Stimulated activated effector memory CD8-positive, alpha-beta T cell treated with anti-CD3 and anti-CD28 coated beads, Interleukin-12 subunit alpha, Interleukin-12 subunit beta, amount 100 ng/mL, for 72 hours (primary cell): Measurements from ENCODE around the gene VPS33B.

Source experiments
- ATAC-seq: fragments of 150-1000 bp; cut with Tn5 transposase; 2 replicates; pipeline ENCODE4 v1.10.0; 2021
- DNase-seq, 2 donors: peaks; one replicate each; pipeline ENCODE4 v3.0.0; 2021 to 2022; ENCODE audit warnings: low spot score in 2 of 2
- H3K27ac Mint-ChIP-seq: one replicate; pipeline ENCODE4 v1.8.0; 2022; ENCODE audit warnings: mild to moderate bottlenecking, mixed read lengths
- H3K36me3 Mint-ChIP-seq: one replicate; pipeline ENCODE4 v1.8.0; 2022; ENCODE audit warnings: mild to moderate bottlenecking, mixed read lengths
- H3K4me1 Mint-ChIP-seq: one replicate; pipeline ENCODE4 v1.8.0; 2022; ENCODE audit warnings: mixed read lengths
- H3K4me3 Mint-ChIP-seq: one replicate; pipeline ENCODE4 v1.8.0; 2022; ENCODE audit warnings: mild to moderate bottlenecking, mixed read lengths
- H3K9me3 Mint-ChIP-seq: one replicate; pipeline ENCODE4 v1.8.0; 2022; ENCODE audit warnings: mixed read lengths

Gene VPS33B

GRCh38 chr15:90998737-90999136 lies 23.7 kb downstream of the VPS33B start:
- Mint-ChIP-seq H3K27ac (no peak overlapping the region), H3K36me3 (peaks cover 78% of the 10 kb centered on the region), H3K4me3 (no peak overlapping the region)

GRCh38 chr15:90994417-90995311 lies 27.7 kb downstream of the VPS33B start, which contains the start of gene PRC1:
Gene PRC1 (minus strand): TSS chr15:90994535. CDS start chr15:90994417, 118 bp downstream.
- Mint-ChIP-seq H3K4me1 (peaks cover 23% of the 10 kb centered on the region), H3K9me3 (no peaks in the 10 kb centered on the region), H3K36me3 (peaks cover 58% of the 10 kb centered on the region), H3K27ac (peak within 1 kb of the TSS; percentile 99), H3K4me3 (peak within 1 kb of the TSS; percentile 98)
- ATAC-seq (peak; percentile 98), DNase-seq (peak; percentile 97 to 99)

More at GRCh38 chr15:90998737-90999136, 23.7 kb downstream of the VPS33B start:
- DNase-seq, result no peak
- H3K4me1 Mint-ChIP-seq, result peaks cover 5% of the 10 kb centered on the region
- no peak for ATAC-seq
- H3K9me3 Mint-ChIP-seq, result no peaks in the 10 kb centered on the region

DNA sequence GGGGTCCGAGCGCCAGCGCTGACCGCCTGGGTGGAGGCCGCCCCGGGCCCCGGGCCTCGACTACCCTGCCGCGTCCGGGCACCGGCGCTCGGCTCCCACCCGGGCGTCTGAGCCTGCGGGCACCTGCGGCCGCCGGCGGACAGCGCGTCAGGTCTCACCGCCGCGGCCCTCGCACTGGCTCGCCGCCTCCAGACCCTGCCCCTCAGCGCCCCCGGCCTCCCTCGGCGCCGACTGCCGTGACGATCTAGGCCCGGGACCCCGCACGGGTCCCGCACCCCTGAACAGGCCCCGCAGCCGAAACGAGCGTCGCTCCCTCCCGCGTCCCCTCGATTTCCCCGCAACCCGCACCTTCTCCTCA lies 28.4 kb downstream of the VPS33B start:
- DNase-seq, result no peak
- Mint-ChIP-seq H3K36me3 (peaks cover 52% of the 10 kb centered on the region), H3K9me3 (no peaks in the 10 kb centered on the region), H3K27ac (peak overlapping the region; percentile 99), H3K4me3 (peak overlapping the region; percentile 98), H3K4me1 (peaks cover 23% of the 10 kb centered on the region)
- peak; percentile 45 for ATAC-seq

GRCh38 chr15:90991587-90992285 lies 30.7 kb downstream of the VPS33B start:
- Mint-ChIP-seq H3K4me1 (peaks cover 32% of the 10 kb centered on the region), H3K36me3 (peaks cover 31% of the 10 kb centered on the region), H3K4me3 (peak overlapping the region; percentile 98), H3K27ac (no peak overlapping the region), H3K9me3 (no peaks in the 10 kb centered on the region)
- DNase-seq, result no peak
- ATAC-seq, result no peak

DNA sequence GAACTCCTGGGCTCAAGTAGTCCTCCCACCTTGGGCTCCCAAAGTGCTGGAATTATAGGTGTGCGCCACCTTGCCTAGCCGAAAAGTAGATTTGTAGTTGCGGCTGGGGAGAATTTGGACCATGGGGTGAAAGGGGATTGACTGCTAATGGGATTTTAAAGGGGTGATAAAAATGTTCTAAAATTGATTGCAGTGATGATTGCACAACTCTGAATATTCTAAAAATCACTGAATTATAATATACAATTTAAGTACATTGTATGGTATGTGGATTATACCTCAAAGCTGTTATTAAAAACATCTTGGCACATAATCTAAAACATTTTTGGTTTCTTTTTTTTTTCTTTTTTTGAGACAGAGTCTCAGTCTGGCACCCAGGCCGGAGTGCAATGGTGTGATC lies 31.9 kb downstream of the VPS33B start:
- DNase-seq, result no peak
- H3K36me3 Mint-ChIP-seq, result peaks cover 31% of the 10 kb centered on the region
- no peak overlapping the region for H3K4me3 Mint-ChIP-seq
- ATAC-seq, result no peak
- no peaks in the 10 kb centered on the region for H3K9me3 Mint-ChIP-seq
- peaks cover 32% of the 10 kb centered on the region for H3K4me1 Mint-ChIP-seq
- H3K27ac Mint-ChIP-seq, result no peak overlapping the region

- Mint-ChIP-seq H3K36me3 (peaks cover 30% of the 10 kb centered on the region), H3K27ac (no peak overlapping the region), H3K4me1 (peaks cover 28% of the 10 kb centered on the region), H3K4me3 (peak overlapping the region; percentile 17), H3K9me3 (no peaks in the 10 kb centered on the region)
- DNase-seq (no peak), ATAC-seq (no peak)
These were observed 33.2 kb downstream of the VPS33B start for GRCh38 chr15:90989040-90989768.

GRCh38 chr15:90988296-90988695 lies 34.1 kb downstream of the VPS33B start:
- peak overlapping the region; percentile 42 for H3K27ac Mint-ChIP-seq
- H3K36me3 Mint-ChIP-seq, result peaks cover 31% of the 10 kb centered on the region
- ATAC-seq, result no peak
- no peaks in the 10 kb centered on the region for H3K9me3 Mint-ChIP-seq
- peak overlapping the region; percentile 17 for H3K4me3 Mint-ChIP-seq
- peaks cover 27% of the 10 kb centered on the region for H3K4me1 Mint-ChIP-seq
- DNase-seq, result no peak

DNA sequence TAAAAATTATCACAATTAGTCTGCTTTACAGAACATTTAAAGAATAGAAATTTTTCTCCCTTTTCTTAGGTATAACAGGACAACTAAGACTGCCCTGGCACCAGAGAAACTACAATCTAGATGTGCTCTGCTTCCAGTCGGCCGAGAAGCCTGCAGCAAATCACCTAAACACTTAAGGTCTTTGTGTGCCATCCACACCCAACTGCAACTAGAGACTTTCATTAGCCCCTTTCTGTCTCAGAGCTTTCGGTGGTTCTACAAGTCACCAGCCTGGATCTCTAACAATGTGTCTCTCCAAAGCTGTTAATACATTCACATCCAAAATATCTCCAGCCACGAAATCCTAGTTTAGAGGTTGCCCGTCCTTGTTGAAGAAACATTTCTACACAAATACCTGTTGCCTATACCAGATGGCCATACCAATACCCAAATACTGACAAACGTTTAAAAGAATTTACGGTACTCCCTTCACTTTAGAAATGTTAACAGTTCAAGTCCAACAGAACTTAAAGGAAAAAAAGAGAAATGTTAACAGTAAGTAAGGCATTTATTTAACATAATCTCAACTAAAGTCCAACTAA lies 34.7 kb downstream of the VPS33B start:
- Mint-ChIP-seq H3K27ac (peak overlapping the region; percentile 42), H3K4me3 (no peak overlapping the region), H3K9me3 (no peaks in the 10 kb centered on the region), H3K4me1 (peaks cover 22% of the 10 kb centered on the region), H3K36me3 (peaks cover 35% of the 10 kb centered on the region)
- ATAC-seq (no peak), DNase-seq (no peak)

- Mint-ChIP-seq H3K4me1 (peaks cover 21% of the 10 kb centered on the region), H3K4me3 (no peak overlapping the region), H3K36me3 (peaks cover 35% of the 10 kb centered on the region), H3K27ac (no peak overlapping the region), H3K9me3 (no peaks in the 10 kb centered on the region)
- no peak for DNase-seq
- ATAC-seq, result no peak
These were observed 35.4 kb downstream of the VPS33B start for GRCh38 chr15:90986790-90987507.

DNA sequence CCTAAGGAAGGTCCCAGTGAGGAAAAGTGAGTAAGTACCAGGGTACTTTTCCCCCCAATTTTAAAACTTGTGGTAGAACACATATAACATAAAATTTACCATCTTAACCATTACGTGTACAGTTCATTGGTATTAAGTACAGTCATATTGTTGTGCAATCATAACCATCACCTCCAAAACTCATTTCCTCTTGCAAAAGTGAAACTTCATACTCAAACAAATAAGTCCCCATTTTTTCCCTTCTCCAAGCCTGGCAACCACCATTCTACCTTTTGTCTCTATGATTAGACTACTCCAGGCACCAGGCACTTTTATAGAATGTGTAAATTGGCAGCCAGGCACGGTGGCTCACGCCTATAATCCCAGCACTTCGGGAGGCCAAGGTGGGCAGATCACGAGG lies 40.3 kb downstream of the VPS33B start:
- H3K9me3 Mint-ChIP-seq, result no peaks in the 10 kb centered on the region
- H3K4me1 Mint-ChIP-seq, result peaks cover 9% of the 10 kb centered on the region
- H3K4me3 Mint-ChIP-seq, result no peak overlapping the region
- DNase-seq, result no peak
- H3K27ac Mint-ChIP-seq, result no peak overlapping the region
- peaks cover 75% of the 10 kb centered on the region for H3K36me3 Mint-ChIP-seq
- peak; percentile 71 for ATAC-seq

GRCh38 chr15:90981681-90982080 lies 40.7 kb downstream of the VPS33B start:
- no peak overlapping the region for H3K27ac Mint-ChIP-seq
- DNase-seq, result no peak
- H3K4me1 Mint-ChIP-seq, result peaks cover 9% of the 10 kb centered on the region
- H3K36me3 Mint-ChIP-seq, result peaks cover 80% of the 10 kb centered on the region
- H3K4me3 Mint-ChIP-seq, result no peak overlapping the region
- no peaks in the 10 kb centered on the region for H3K9me3 Mint-ChIP-seq
- no peak for ATAC-seq

DNA sequence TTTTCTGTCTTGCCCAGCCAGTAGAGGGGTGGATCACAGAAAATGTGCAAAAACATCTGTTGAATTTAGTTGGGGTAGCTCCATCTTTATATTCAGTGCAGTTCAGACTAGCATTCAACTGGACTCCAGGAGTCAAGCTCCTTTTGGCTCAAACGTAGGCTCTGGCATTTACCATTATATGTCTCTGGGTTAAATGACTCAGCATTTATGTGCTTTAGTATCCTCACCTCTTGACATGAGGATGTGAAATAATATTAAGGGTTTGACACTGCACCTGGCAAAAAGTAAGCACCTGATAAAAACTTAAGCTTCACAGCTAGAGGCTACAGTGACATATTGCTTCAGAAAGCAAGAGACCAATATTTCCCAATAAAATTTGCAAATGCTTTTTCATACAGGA lies 42.8 kb downstream of the VPS33B start:
- no peak overlapping the region for H3K27ac Mint-ChIP-seq
- peaks cover 100% of the 10 kb centered on the region for H3K36me3 Mint-ChIP-seq
- no peaks in the 10 kb centered on the region for H3K9me3 Mint-ChIP-seq
- H3K4me3 Mint-ChIP-seq, result no peak overlapping the region
- no peak for DNase-seq
- no peak for ATAC-seq
- H3K4me1 Mint-ChIP-seq, result peaks cover 9% of the 10 kb centered on the region

GRCh38 chr15:90974216-90974615 lies 48.2 kb downstream of the VPS33B start:
- ATAC-seq (no peak), DNase-seq (no peak)
- no peak overlapping the region for H3K4me3 Mint-ChIP-seq
- H3K4me1 Mint-ChIP-seq, result no peaks in the 10 kb centered on the region
- H3K36me3 Mint-ChIP-seq, result peaks cover 98% of the 10 kb centered on the region
- H3K27ac Mint-ChIP-seq, result no peak overlapping the region
- no peaks in the 10 kb centered on the region for H3K9me3 Mint-ChIP-seq

DNA sequence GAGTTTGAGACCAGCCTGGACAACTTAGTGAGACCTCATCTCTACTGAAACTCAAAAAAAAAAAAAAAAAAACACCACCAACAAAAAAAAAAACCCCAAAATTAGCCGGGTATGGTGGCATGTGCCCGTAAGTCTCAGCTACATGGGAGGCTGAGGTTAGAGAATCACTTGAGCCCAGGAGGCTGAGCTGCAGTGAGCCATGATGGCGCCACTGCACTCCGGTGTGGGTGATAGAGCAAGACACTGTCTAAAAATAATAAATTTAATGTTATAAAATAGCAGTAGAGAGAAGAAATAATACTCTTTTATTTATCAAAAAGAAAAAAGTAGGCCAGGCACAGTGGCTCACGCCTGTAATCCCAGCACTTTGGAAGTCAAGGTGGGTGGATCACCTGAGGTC lies 50.3 kb downstream of the VPS33B start:
- peaks cover 90% of the 10 kb centered on the region for H3K36me3 Mint-ChIP-seq
- no peak overlapping the region for H3K27ac Mint-ChIP-seq
- ATAC-seq, result no peak
- no peak overlapping the region for H3K4me3 Mint-ChIP-seq
- H3K4me1 Mint-ChIP-seq, result no peaks in the 10 kb centered on the region
- H3K9me3 Mint-ChIP-seq, result no peaks in the 10 kb centered on the region
- no peak for DNase-seq
